A549 treated with ZK216348 at 1 μM for 4 hours (cell line): ENCODE data around the gene RANBP3L. TPM values are rescaled to one million over a fixed set of nuclear protein-coding genes. Genes with fewer than 3 reads are reported as not detected.

Source experiments
- total RNA-seq: library from RNA; stranded (reverse); fragments of 200-300 nt; extraction: Qiagen RNA extraction; gene quantifications from 5 replicates; pipeline ENCODE4 v1.2.3, GENCODE V29; 2022; ENCODE audit warnings: low read depth

RANBP3L gene, protein sequence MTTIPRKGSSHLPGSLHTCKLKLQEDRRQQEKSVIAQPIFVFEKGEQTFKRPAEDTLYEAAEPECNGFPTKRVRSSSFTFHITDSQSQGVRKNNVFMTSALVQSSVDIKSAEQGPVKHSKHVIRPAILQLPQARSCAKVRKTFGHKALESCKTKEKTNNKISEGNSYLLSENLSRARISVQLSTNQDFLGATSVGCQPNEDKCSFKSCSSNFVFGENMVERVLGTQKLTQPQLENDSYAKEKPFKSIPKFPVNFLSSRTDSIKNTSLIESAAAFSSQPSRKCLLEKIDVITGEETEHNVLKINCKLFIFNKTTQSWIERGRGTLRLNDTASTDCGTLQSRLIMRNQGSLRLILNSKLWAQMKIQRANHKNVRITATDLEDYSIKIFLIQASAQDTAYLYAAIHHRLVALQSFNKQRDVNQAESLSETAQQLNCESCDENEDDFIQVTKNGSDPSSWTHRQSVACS
- total RNA-seq: 0.06 TPM in 1 of 5 replicates, not detected in the others

DNA sequence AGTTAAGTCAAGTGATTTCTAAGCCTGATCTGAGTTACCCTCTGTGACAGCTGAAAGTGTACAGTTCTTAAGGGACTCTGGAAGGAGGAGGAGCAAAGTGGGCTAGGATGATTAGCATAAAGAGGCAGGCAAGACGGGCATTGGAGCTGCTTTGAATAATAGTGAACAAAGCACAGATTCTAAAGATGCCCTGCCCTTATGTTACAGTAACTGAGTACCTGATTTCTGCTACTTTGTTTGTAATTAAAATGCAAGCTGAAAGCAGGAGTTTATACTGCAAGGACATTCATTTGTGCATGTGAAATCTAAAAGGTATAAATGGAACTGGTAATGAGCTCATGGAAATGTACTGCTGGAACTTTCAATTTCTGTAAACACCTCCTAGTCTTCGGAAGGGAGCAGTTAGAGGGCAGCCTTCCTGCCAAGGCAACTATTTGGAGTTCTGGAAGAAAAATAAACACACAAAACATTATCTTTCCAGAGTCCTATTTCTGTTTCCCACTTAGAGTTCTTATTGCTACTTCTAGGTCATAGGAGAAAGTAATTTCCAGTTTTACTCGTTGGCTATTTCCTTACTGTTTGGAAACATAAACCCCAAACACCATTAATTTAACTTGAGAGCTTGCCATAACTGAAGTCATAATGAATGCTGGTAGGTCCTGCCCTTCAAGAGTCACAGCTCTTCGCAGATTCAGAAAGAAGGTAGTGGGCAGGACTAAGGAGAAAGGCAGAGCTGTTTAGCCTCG, at the start of gene RANBP3L:
RANBP3L (minus strand) TSS at position 45 of the 746 bp plus-strand sequence. CDS start 486 bp downstream, outside the sequence.

GRCh38 chr5:36241631-36242533, 59.8 kb downstream of the RANBP3L start, which contains the start of gene NADK2:
Gene NADK2 (minus strand): TSS chr5:36241925. CDS start chr5:36241798, 127 bp downstream.

Other genes with a start within 250 kb of the RANBP3L start
- not detected in 5 replicates for gene UGT3A2, start 235.0 kb downstream of the RANBP3L start, total RNA-seq
- gene LMBRD2, start 150.0 kb downstream of the RANBP3L start, total RNA-seq: 0.52 to 3.4 TPM (median 1.4 TPM) in 5 replicates
- 14.5 to 20.7 TPM (median 19.5 TPM) in 5 replicates for gene SKP2, start 149.8 kb downstream of the RANBP3L start, total RNA-seq
- 8.3 to 16.2 TPM (median 12.2 TPM) in 5 replicates for gene NADK2, start 60.0 kb downstream of the RANBP3L start, total RNA-seq